ENCODE measurements around the gene CD36. TPM values are rescaled to one million over a fixed set of nuclear protein-coding genes. Genes with fewer than 3 reads are reported as not detected.
A peak's percentile ranks its signal among the peaks of the same experiment; 100 is the strongest.

CD36 gene
- total RNA-seq, 1 experiment from 2014 or later: 0.12 TPM

- no peaks in the 10 kb centered on the region for H3K4me1 Mint-ChIP-seq (ENCODE audit: insufficient read depth, unreplicated experiment)
- no peak for DNase-seq (ENCODE audit: unreplicated experiment)
- H3K9me3 Mint-ChIP-seq (ENCODE audit: unreplicated experiment): no peaks in the 10 kb centered on the region
- intact Hi-C loops (cut with micrococcal nuclease): no loop called here
- no peaks in the 10 kb centered on the region for H3K36me3 Mint-ChIP-seq (ENCODE audit: insufficient read depth, unreplicated experiment)
- ChIA-PET POLR2A (interaction anchor here (1.2 kb wide), 1 partner anchor 12 kb away, joined by 3 read pairs; no protein-coding TSS in a partner anchor), CTCF (interaction anchor here (0.6 to 4.9 kb wide), 13 partner anchors 13 to 778 kb away, joined by 3 to 95 read pairs (median 5); no protein-coding TSS in a partner anchor)
- H3K4me3 Mint-ChIP-seq (ENCODE audit: unreplicated experiment): no peak overlapping the region
- no peak for TF ChIP-seq CTCF (IDR thresholded peaks at IDR 0.05; ENCODE audit: unreplicated experiment)
- no TSS peak for BruUV-seq (replicated peaks)
- H3K27me3 Mint-ChIP-seq (ENCODE audit: insufficient read depth, unreplicated experiment): no peaks in the 10 kb centered on the region
- H3K27ac Mint-ChIP-seq (ENCODE audit: low read depth, unreplicated experiment): no peak overlapping the region
Measured at GRCh38 chr7:80678707-80679106, 40.3 kb downstream of the CD36 start.

GRCh38 chr7:80679921-80680907, 41.8 kb downstream of the CD36 start:
- ChIA-PET CTCF (interaction anchor here (0.5 to 4.9 kb wide), 27 partner anchors 9 to 790 kb away, joined by 3 to 95 read pairs (median 4); no protein-coding TSS in a partner anchor), POLR2A (interaction anchor here (1.1 kb wide), 2 partner anchors 14 to 546 kb away, joined by 3 read pairs; no protein-coding TSS in a partner anchor)
- Mint-ChIP-seq H3K36me3 (ENCODE audit: insufficient read depth, unreplicated experiment) (no peaks in the 10 kb centered on the region), H3K4me3 (ENCODE audit: unreplicated experiment) (no peak overlapping the region), H3K27me3 (ENCODE audit: insufficient read depth, unreplicated experiment) (no peaks in the 10 kb centered on the region), H3K4me1 (ENCODE audit: insufficient read depth, unreplicated experiment) (no peaks in the 10 kb centered on the region), H3K9me3 (ENCODE audit: unreplicated experiment) (peaks cover 8% of the 10 kb centered on the region), H3K27ac (ENCODE audit: low read depth, unreplicated experiment) (no peak overlapping the region)
- no peak for DNase-seq (ENCODE audit: unreplicated experiment)
- no TSS peak for BruUV-seq (replicated peaks)
- no peak for TF ChIP-seq CTCF (IDR thresholded peaks at IDR 0.05; ENCODE audit: unreplicated experiment)
- intact Hi-C loops (cut with micrococcal nuclease): loop anchor here (10.0 kb wide), 1 partner anchor 615 kb away; no protein-coding TSS in a partner anchor

GRCh38 chr7:80681272-80681885, 42.9 kb downstream of the CD36 start:
- Mint-ChIP-seq H3K36me3 (ENCODE audit: insufficient read depth, unreplicated experiment) (no peaks in the 10 kb centered on the region), H3K9me3 (ENCODE audit: unreplicated experiment) (peaks cover 8% of the 10 kb centered on the region), H3K27ac (ENCODE audit: low read depth, unreplicated experiment) (no peak overlapping the region), H3K4me3 (ENCODE audit: unreplicated experiment) (no peak overlapping the region), H3K27me3 (ENCODE audit: insufficient read depth, unreplicated experiment) (no peaks in the 10 kb centered on the region), H3K4me1 (ENCODE audit: insufficient read depth, unreplicated experiment) (no peaks in the 10 kb centered on the region)
- ChIA-PET POLR2A (interaction anchor here (1.0 to 1.1 kb wide), 3 partner anchors 16 to 547 kb away, joined by 3 to 4 read pairs (median 3); no protein-coding TSS in a partner anchor), CTCF (interaction anchor here (0.6 to 4.9 kb wide), 19 partner anchors 8 to 789 kb away, joined by 3 to 95 read pairs (median 5); no protein-coding TSS in a partner anchor)
- TF ChIP-seq CTCF (IDR thresholded peaks at IDR 0.05; ENCODE audit: unreplicated experiment): peak; percentile 39
- BruUV-seq (replicated peaks): no TSS peak
- DNase-seq (ENCODE audit: unreplicated experiment): peak; percentile 58
- intact Hi-C loops (cut with micrococcal nuclease): loop anchor here (1.0 to 10.0 kb wide), 2 partner anchors 253 to 617 kb away; no protein-coding TSS in a partner anchor

All from MCF 10A (cell line).